ENCODE results near the gene COQ8B. TPM values are rescaled to one million over a fixed set of nuclear protein-coding genes. Genes with fewer than 3 reads are reported as not detected.

The COQ8B gene
- total and polyA plus RNA-seq, 2 of the 4 experiments (the other 2 are of a cell fraction) = 14.9 to 23.2 TPM

GRCh38 chr19:40697007-40697406 is 19.7 kb downstream of the COQ8B start:
- Histone ChIP-seq H4K8ac (ENCODE audit: low read depth in 2 of 2, low read length in 2 of 2) (no peak overlapping the region), H3K4me1 (ENCODE audit: control insufficient read depth, insufficient read depth, low read length) (no peaks in the 10 kb centered on the region), H4K5ac (ENCODE audit: low read depth, low read length) (no peak overlapping the region), H2AFZ (replicated peaks; ENCODE audit: low read length, poor library complexity) (no peak overlapping the region), H2BK15ac (ENCODE audit: low read depth, low read length) (no peak overlapping the region), H3K9ac (ENCODE audit: low read depth, low read length) (no peak overlapping the region), H2BK20ac (ENCODE audit: low read depth, low read length) (no peak overlapping the region), H3K14ac (replicated peaks; ENCODE audit: low read depth, low read length) (no peak overlapping the region), H2AK5ac (ENCODE audit: low read depth, low read length) (no peak overlapping the region), H3K79me1 (ENCODE audit: low read depth in 1 of 2, low read length in 2 of 2) (no peaks in the 10 kb centered on the region), H2BK5ac (ENCODE audit: low read depth, low read length, poor library complexity, severe bottlenecking) (no peak overlapping the region), H4K20me1 (ENCODE audit: insufficient read depth, low read length) (no peaks in the 10 kb centered on the region), H2BK120ac (ENCODE audit: low read depth, low read length) (no peak overlapping the region), H3K36me3 (ENCODE audit: control insufficient read depth, insufficient read depth, low read length) (peaks cover 49% of the 10 kb centered on the region), H3K9me3 (ENCODE audit: control insufficient read depth, insufficient read depth, low read length) (no peaks in the 10 kb centered on the region), H2AK9ac (replicated peaks; ENCODE audit: low read depth, low read length, poor library complexity) (no peak overlapping the region), H3K4me3 (ENCODE audit: insufficient read depth, low read depth, low read length) (no peak overlapping the region), H3K27ac (ENCODE audit: insufficient read depth, low read length) (no peak overlapping the region), H4K91ac (ENCODE audit: insufficient read depth, low read depth, low read length) (no peak overlapping the region), H3K4me2 (ENCODE audit: low read depth, low read length) (no peak overlapping the region), H3K23ac (ENCODE audit: low read depth, low read length) (no peak overlapping the region), H3K27me3 (ENCODE audit: control insufficient read depth, insufficient read depth, low read length) (no peaks in the 10 kb centered on the region), H3K56ac (ENCODE audit: extremely low read depth, insufficient read depth, low read length) (no peak overlapping the region), H3K18ac (ENCODE audit: low read depth, low read length) (no peak overlapping the region), H3K4ac (ENCODE audit: low read depth, low read length) (no peak overlapping the region), H3K9me1 (ENCODE audit: insufficient read depth, low read length) (peaks cover 11% of the 10 kb centered on the region; the same call in 1 of the 2 replicates)
- intact Hi-C loops (cut with micrococcal nuclease) = no loop called here
- BruUV-seq (replicated peaks) = no TSS peak
- ATAC-seq (ENCODE audit: low read depth) (no peak), DNase-seq (no peak)
- dilution Hi-C loops (cut with HindIII; ENCODE audit: low sequenced_read_pairs, unreplicated experiment) = no loop called here
- TF ChIP-seq NFE2L2 (IDR thresholded peaks at IDR 0.05; ENCODE audit: low read depth, low read length) = no peak
- no peak for TF ChIP-seq CEBPB (IDR thresholded peaks at IDR 0.05; ENCODE audit: low read depth, low read length)
- no peak for TF ChIP-seq RFX5 (IDR thresholded peaks at IDR 0.05; ENCODE audit: low read depth, low read length)
- WGBS, 2 experiments (ENCODE audit: extremely low coverage in 2 of 2, insufficient read length in 1 of 2) = no CpG with 5 or more reads among the region's 6 CpGs
- in situ Hi-C loops (cut with MboI; ENCODE audit: low sequenced_read_pairs) = no loop called here
- ChIA-PET CTCF (no interaction called here), POLR2A (ENCODE audit: unreplicated experiment) (no interaction called here)

Data from IMR-90 (cell line).